HUES6 (cell line): ENCODE measurements around the gene GALNT9.

ENCODE experiments used
- H3K27ac ChIP-seq: 2 replicates; pipeline ENCODE4 v1.7.0; 2013; ENCODE audit warnings: low read depth, mild to moderate bottlenecking, low read length, inconsistent platforms
- H3K27me3 ChIP-seq: 2 replicates; pipeline ENCODE4 v1.6.1; 2013; ENCODE audit warnings: low read length; ENCODE audit not compliant: control insufficient read depth, insufficient read depth
- H3K36me3 ChIP-seq: 2 replicates; pipeline ENCODE4 v1.6.1; 2013; ENCODE audit warnings: low read length; ENCODE audit not compliant: control insufficient read depth, insufficient read depth
- H3K4me1 ChIP-seq: 2 replicates; pipeline ENCODE4 v1.6.1; 2013; ENCODE audit warnings: low read length; ENCODE audit not compliant: control insufficient read depth, insufficient read depth
- H3K4me3 ChIP-seq: 2 replicates; pipeline ENCODE4 v1.5.1; 2013; ENCODE audit warnings: low read depth, low read length
- H3K9ac ChIP-seq: one replicate; pipeline ENCODE4 v1.6.1; 2013; ENCODE audit warnings: mild to moderate bottlenecking, low read length
- H3K9me3 ChIP-seq: 2 replicates; pipeline ENCODE4 v1.6.1; 2013; ENCODE audit warnings: low read depth, low read length; ENCODE audit not compliant: control insufficient read depth, insufficient read depth

Gene GALNT9

DNA sequence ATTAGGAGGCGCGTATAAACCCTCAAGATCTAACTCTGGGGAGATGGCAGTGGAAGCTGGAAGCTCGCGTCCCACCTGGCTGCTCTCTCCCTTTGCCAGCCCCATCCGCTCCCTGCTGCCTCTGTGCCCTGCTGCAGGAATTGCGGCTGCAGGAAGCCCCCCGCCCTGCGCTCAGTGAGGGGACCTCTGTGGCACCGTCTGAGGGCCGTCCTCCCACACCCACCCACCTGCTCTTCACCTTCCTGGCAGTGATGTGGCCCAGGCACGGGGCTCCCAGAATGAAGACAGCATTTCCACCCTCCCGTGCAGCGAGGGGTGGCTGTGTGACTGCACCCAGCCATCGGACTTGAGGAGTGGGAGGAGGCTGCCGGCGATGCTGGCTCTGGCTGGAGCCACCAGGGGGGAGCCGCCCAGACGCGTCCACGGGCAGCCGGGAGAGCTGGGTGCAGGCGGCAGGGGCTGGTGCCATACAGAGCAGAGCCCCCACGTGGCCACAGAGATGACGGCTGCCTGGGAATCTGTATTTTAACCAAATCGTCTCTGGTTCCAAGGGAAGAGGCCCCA, 28.3 kb upstream of the GALNT9 start:
- Histone ChIP-seq H3K9me3 (peaks cover 12% of the 10 kb centered on the region; the same call in 1 of the 2 replicates), H3K27me3 (peaks cover 68% of the 10 kb centered on the region; the same call in 1 of the 2 replicates), H3K36me3 (no peaks in the 10 kb centered on the region), H3K4me3 (no peak overlapping the region), H3K27ac (no peak overlapping the region), H3K9ac (no peak overlapping the region), H3K4me1 (peaks cover 19% of the 10 kb centered on the region; the same call in 1 of the 2 replicates)

GRCh38 chr12:132356691-132357622, 27.6 kb upstream of the GALNT9 start:
- Histone ChIP-seq H3K4me3 (no peak overlapping the region), H3K36me3 (no peaks in the 10 kb centered on the region), H3K27ac (no peak overlapping the region), H3K9me3 (peaks cover 12% of the 10 kb centered on the region; the same call in 1 of the 2 replicates), H3K27me3 (peaks cover 67% of the 10 kb centered on the region; the same call in 1 of the 2 replicates), H3K4me1 (peaks cover 19% of the 10 kb centered on the region; the same call in 1 of the 2 replicates), H3K9ac (no peak overlapping the region)

DNA sequence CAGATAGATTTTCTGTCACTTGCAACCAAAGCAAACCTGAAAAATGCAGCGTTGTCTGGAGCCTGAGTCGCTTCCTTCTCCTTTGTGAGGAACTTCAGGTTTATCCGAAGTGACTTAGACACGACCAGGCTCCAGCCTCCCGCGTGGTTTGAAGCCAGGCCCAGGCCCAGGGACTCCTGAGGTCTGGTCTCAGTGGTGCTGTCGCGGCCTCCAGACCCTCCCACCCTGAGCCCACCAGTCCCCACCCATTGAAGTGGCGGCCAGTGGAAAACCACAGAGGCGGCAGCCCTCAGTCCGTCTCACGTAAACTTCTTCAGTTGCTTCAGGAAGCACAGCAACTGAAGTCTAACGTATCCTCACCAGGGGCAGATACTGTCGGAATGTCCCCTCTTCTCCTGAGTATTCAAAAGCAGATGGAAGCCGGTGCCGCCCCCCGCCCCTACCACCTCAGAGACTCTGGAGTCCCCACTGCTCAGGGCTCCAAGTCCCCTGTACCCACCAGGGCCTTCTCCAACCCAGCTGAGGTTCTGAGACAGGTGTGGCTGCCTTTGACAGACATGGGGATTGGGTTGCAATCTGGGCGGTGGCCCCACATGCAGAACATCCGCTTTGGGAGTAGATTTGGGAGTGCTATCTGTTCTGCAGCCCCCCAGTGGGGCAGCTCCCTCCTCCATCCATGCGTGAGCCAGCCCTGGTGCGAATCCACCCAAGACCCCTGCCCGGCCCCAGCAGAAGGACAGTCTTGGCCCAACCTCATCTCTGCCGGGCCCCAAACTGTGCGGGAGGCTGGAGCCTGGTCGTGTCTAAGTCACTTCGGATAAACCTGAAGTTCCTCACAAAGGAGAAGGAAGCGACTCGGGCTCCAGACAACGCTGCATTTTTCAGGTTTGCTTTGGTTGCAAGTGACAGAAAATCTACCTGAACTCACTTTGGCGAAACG, 26.6 kb upstream of the GALNT9 start:
- peaks cover 12% of the 10 kb centered on the region; the same call in 1 of the 2 replicates for H3K9me3 ChIP-seq
- H3K36me3 ChIP-seq, result no peaks in the 10 kb centered on the region
- no peak overlapping the region for H3K27ac ChIP-seq
- H3K27me3 ChIP-seq, result peaks cover 77% of the 10 kb centered on the region; the same call in 1 of the 2 replicates
- peaks cover 19% of the 10 kb centered on the region; the same call in 1 of the 2 replicates for H3K4me1 ChIP-seq
- H3K9ac ChIP-seq, result no peak overlapping the region
- H3K4me3 ChIP-seq, result no peak overlapping the region

GRCh38 chr12:132354982-132355680, 25.7 kb upstream of the GALNT9 start:
- Histone ChIP-seq H3K4me1 (peaks cover 19% of the 10 kb centered on the region; the same call in 1 of the 2 replicates), H3K36me3 (no peaks in the 10 kb centered on the region), H3K9ac (no peak overlapping the region), H3K4me3 (no peak overlapping the region), H3K27ac (no peak overlapping the region), H3K27me3 (peaks cover 77% of the 10 kb centered on the region; the same call in 1 of the 2 replicates), H3K9me3 (peaks cover 11% of the 10 kb centered on the region; the same call in 1 of the 2 replicates)

DNA sequence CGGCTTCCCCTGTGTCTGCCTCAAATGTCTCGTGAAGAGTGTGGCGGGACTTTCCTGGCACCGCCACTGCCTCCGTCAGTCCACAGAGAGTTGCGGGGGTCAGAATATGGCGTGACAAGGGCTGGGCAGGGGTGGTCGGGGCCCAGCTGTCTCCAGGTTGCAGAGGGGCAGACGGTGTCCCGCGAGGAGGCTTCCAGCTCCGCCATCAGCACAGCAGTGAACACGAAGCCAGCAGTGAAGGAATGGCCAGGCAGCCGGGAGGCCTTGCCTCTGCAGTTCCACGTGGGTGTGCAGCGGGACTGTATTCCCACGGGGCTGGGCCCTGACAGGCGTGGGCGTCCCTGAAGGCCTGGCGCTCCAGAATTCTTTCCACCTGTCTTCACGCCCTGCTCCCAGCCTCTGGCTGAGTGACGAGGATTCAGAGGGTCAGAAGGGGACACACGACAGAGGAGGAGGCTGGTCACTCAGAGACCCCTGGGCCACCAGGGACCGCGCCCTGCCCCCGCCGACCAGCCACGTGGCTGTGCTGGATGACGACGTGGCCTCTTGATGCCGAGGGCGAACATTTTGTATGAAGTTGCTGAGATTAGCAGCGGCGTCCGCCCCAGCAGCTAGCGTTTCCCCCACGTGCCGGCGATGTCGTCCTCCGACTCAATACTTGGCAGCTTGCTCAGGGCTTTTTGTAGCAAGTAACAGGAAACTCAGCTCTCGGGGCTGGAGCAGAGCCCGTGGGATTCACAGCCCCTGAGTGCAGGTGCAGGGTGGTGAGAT, 25.0 kb upstream of the GALNT9 start:
- no peak overlapping the region for H3K27ac ChIP-seq

GRCh38 chr12:132353811-132354210, 24.4 kb upstream of the GALNT9 start:
- no peak overlapping the region for H3K27ac ChIP-seq
- H3K9ac ChIP-seq, result no peak overlapping the region
- H3K4me1 ChIP-seq, result peaks cover 19% of the 10 kb centered on the region; the same call in 1 of the 2 replicates
- no peak overlapping the region for H3K4me3 ChIP-seq
- peaks cover 79% of the 10 kb centered on the region; the same call in 1 of the 2 replicates for H3K27me3 ChIP-seq
- H3K9me3 ChIP-seq, result peaks cover 4% of the 10 kb centered on the region; the same call in 1 of the 2 replicates
- H3K36me3 ChIP-seq, result no peaks in the 10 kb centered on the region

More for the DNA sequence above, 25.0 kb upstream of the GALNT9 start:
- Histone ChIP-seq H3K9ac (no peak overlapping the region), H3K4me3 (no peak overlapping the region), H3K9me3 (peaks cover 6% of the 10 kb centered on the region; the same call in 1 of the 2 replicates), H3K27me3 (peaks cover 77% of the 10 kb centered on the region; the same call in 1 of the 2 replicates), H3K4me1 (peaks cover 19% of the 10 kb centered on the region; the same call in 1 of the 2 replicates), H3K36me3 (no peaks in the 10 kb centered on the region)

- Histone ChIP-seq H3K9ac (no peak overlapping the region), H3K4me1 (peaks cover 19% of the 10 kb centered on the region; the same call in 1 of the 2 replicates), H3K27me3 (peaks cover 80% of the 10 kb centered on the region; the same call in 1 of the 2 replicates), H3K27ac (no peak overlapping the region), H3K36me3 (no peaks in the 10 kb centered on the region), H3K4me3 (no peak overlapping the region), H3K9me3 (no peaks in the 10 kb centered on the region; the same call in 1 of the 2 replicates)
Observed at GRCh38 chr12:132352896-132353800, 23.8 kb upstream of the GALNT9 start.

GRCh38 chr12:132351751-132352495, 22.5 kb upstream of the GALNT9 start:
- Histone ChIP-seq H3K4me1 (peaks cover 11% of the 10 kb centered on the region; the same call in 1 of the 2 replicates), H3K36me3 (no peaks in the 10 kb centered on the region), H3K4me3 (no peak overlapping the region), H3K9me3 (no peaks in the 10 kb centered on the region; the same call in 1 of the 2 replicates), H3K27me3 (peaks cover 75% of the 10 kb centered on the region; the same call in 1 of the 2 replicates), H3K27ac (no peak overlapping the region), H3K9ac (no peak overlapping the region)
